HG03342 (cell line): Measurements from ENCODE around the gene COL18A1.

Experiments
- ATAC-seq: cut with Tn5 transposase; IDR thresholded peaks from one replicate; pipeline ENCODE4 v1.9.1; 2021; ENCODE audit warnings: mild to moderate bottlenecking, moderate library complexity; ENCODE audit not compliant: unreplicated experiment

Gene COL18A1

GRCh38 chr21:45487891-45488600, 83.1 kb downstream of the COL18A1 start:
- no peak for ATAC-seq

GRCh38 chr21:45488931-45489721, 84.2 kb downstream of the COL18A1 start:
- no peak for ATAC-seq

GRCh38 chr21:45489722-45489982, 84.7 kb downstream of the COL18A1 start:
- no peak for ATAC-seq

GRCh38 chr21:45490049-45490731, 85.2 kb downstream of the COL18A1 start:
- no peak for ATAC-seq

GRCh38 chr21:45491056-45491455, 86.1 kb downstream of the COL18A1 start:
- ATAC-seq: no peak

GRCh38 chr21:45491623-45492022, 86.7 kb downstream of the COL18A1 start:
- no peak for ATAC-seq

GRCh38 chr21:45492765-45493164, 87.8 kb downstream of the COL18A1 start:
- no peak for ATAC-seq

- no peak for ATAC-seq
Measured at GRCh38 chr21:45493401-45494001, 88.5 kb downstream of the COL18A1 start.

- no peak for ATAC-seq
Measured at GRCh38 chr21:45494135-45494850, 89.3 kb downstream of the COL18A1 start.

GRCh38 chr21:45494851-45495680, 90.1 kb downstream of the COL18A1 start:
- no peak for ATAC-seq

- ATAC-seq: no peak
Measured at GRCh38 chr21:45496151-45496967, 91.4 kb downstream of the COL18A1 start.

GRCh38 chr21:45496968-45497845, 92.2 kb downstream of the COL18A1 start:
- no peak for ATAC-seq

- ATAC-seq: no peak
Measured at GRCh38 chr21:45497846-45498645, 93.1 kb downstream of the COL18A1 start.

- ATAC-seq: no peak
Measured at GRCh38 chr21:45498646-45499000, 93.7 kb downstream of the COL18A1 start.

GRCh38 chr21:45499201-45499750, 94.3 kb downstream of the COL18A1 start:
- ATAC-seq: no peak

GRCh38 chr21:45499970-45500577, 95.1 kb downstream of the COL18A1 start:
- ATAC-seq: no peak
